SHP77 treated with DMSO at 0.1 percent for 48 hours (cell line): Measurements from ENCODE around the gene MST1R.
"Not testable (repeated sequence)": the region's sequence is repeated elsewhere in the genome, so short reads cannot be mapped to it uniquely, and the experiment has no call there.

Experiments
- DNase-seq: peaks from one replicate; lab custom pipeline; 2025; lab: John Stamatoyannopoulos, UW

MST1R gene

DNA sequence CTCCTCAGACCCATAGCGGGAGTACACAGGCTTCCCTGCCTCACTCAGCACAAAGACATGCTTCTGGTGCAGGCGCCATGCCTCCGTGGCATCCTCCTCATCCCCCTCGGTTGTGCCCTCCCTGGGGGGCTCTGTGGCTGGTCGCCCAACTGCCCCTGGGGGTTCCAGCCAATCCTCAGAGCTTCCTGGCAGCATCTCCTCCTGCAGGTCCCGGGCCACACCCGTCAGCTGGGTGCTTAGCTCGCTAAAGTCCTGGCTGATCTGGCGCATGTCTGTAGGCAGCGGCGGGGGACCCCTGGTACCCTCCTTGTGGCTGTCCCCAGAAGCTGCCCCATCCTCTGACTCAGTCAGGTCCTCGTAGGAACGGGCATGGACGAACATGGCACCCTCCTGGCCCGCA lies 7.9 kb upstream of the MST1R start:
- no peak for DNase-seq

DNA sequence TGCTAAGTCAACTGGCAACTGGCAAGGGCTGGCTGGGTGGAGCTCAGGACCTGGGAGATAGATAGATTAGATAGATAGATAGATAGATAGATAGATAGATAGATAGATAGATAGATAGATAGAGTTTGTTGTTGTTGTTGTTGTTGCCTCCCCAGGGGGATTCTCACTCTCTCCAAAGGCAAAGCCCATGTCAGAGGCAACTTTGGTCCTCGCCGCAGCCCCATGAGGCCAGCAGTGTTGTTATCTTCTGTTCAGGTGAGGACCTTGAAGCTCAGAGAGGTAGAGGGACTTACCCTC lies 7.4 kb upstream of the MST1R start:
- DNase-seq, result no peak

DNA sequence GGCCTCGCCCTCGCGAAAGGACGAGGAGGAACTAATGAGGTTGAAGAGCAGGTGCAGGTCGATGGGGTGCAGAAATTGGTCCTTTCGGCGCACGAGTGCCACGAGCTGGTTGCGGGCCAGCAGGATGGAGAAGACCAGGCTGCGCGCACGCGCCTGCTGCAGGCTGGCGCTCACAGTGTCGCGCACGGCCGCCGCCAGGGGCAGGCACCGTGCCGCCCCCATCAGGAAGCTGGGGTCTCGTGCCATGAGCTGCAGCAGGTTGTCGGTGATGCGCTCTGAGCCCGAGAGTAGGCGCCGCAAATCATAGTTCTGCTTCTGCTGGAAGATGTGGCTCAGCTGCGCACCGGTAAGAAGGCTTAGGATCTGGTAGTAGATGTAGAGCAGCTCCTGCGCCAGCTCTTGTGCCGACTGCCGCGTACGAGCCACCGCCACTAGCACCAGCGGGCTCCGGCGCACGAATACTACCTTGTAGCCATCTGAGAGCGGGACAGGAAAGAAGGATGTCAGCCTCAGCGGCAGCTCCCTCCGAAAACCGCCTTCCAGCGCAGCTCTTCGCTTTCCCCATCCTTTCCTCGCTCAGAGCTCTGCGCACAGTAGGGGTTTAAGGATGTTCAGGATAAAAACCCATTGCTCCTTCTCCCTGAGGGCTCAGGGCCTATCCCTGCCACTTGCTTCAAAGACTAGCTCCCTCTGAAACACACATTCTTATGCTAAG lies 6.9 kb upstream of the MST1R start:
- no peak for DNase-seq

DNA sequence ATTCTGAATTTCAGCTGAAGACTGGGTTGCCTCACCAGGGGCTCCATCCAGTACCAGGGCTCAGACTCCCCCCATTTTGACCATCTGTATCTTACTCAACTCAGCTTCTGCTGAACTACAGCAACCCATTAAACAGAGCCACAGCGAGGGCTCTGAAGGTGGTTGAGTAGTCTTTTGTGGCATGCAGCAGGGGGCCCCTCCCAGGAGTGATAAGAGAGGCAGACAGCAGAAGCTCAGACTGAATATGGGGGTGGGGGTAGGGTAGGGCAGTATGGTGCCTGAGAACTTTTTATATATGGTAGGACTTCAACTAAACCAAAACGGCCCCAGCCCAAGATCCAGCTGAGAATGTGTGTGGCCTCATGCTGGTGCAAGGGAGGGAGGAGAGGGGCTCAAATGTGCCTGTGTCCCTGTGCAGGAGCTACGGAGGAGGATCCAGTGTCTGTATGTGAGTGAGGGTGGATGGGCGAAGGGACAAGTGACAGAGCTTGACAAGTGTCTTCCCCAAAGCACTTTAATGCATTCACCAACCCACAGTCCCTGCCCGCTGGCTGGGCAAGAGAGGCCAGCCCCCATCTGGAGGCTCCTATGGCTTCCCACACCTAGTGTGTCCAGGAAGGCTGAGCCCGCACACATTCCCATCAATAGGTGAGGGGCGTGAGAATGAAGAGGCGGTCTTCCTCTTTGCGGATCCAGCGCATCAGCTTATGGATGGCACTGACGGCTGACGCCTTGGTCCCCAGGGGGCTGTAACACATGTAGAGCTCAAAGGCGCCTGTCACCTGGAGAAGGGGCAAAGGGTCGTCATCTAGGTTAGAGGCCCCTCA lies 4.9 kb upstream of the MST1R start:
- no peak for DNase-seq

DNA sequence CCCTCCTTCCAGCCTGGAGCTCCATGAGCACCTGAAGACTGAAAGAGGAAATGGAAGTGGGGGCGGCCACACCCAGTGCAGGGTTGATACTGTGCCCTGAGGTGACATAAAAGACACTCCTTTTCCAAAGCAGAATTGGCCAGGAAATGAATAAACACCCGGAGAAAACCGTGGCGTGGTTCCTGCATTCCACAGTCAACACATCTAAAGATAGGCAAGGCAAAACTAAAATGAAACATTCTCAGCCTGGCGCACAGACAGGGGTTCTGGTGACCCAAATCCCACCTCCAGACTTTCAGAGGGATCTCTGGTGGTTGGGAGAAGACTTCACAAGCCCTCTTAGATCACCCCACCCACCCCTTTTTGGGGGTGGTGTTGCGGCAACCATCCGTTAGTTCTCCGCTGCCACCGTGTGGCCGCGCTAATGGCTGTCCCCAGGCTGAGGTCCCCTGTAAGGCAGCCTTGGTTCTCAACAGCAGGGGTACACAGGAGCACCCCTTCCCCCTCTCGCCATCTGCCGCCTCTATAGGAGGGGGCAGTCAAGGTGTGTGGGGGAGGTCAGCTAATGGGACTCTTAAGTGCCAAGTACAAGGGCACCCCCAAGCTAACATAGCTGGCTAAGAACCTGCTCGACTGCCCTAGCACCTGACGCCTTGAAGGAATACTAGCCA lies 2.5 kb upstream of the MST1R start:
- DNase-seq, result no peak

DNA sequence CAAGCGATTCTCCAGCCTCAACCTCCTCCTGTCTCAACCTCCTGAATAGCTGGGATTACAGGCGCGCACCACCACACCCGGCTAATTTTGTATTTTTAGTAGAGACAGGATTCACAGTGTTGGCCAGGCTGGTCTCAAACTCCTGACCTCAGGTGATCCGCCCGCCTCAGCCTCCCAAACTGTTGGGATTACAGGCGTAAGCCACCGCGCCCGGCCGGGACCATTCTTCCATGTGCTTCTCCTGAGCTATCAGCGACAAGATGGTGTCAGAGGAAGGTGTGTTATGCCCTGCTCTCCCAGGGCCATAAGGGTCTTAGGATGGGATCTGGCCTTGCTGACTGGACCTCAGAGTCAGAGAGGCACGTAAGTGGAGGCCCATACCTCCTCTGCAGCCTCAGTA lies 775 bp upstream of the MST1R start:
- DNase-seq, result not testable (repeated sequence)

DNA sequence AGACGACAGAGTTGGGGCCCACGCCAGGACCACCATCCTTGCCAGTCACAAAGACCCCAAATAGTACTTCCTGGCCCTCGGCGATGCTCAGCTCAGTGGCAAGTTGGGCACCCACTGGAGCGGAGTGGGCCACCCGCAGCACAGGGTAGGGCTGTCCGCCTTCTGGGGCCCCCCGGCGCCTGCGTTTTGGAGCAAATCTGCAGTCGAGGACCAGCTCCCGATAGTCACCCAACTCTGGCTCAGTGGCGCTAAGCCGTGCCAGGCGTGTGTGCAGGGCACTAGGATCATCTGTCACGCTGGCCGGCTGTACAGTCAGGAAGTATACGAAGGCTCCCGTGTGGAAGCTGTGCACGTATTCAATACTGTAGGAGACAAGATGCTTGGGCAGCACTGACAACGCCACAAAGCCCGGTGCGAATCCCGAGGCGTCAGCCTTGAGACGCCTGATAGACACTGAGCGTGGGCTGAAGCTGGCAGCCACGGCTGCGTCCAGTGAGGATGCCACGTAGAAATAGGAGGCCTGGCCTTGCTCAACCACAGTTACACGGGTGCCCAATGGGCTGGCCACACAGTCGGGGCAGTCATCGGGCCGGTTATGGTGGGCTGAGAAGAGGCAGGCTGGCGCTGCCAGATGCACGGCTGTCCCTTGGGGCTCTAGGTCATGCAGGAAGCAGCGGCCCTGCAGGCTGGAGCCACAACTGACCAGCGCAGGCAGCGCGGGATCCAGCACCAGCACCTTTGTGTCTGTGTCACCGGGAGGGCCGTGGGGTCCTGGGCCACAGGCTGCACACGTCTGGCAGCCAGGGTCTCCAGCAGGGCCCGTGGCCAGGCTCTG lies 945 bp downstream of the MST1R start:
- no peak for DNase-seq

DNA sequence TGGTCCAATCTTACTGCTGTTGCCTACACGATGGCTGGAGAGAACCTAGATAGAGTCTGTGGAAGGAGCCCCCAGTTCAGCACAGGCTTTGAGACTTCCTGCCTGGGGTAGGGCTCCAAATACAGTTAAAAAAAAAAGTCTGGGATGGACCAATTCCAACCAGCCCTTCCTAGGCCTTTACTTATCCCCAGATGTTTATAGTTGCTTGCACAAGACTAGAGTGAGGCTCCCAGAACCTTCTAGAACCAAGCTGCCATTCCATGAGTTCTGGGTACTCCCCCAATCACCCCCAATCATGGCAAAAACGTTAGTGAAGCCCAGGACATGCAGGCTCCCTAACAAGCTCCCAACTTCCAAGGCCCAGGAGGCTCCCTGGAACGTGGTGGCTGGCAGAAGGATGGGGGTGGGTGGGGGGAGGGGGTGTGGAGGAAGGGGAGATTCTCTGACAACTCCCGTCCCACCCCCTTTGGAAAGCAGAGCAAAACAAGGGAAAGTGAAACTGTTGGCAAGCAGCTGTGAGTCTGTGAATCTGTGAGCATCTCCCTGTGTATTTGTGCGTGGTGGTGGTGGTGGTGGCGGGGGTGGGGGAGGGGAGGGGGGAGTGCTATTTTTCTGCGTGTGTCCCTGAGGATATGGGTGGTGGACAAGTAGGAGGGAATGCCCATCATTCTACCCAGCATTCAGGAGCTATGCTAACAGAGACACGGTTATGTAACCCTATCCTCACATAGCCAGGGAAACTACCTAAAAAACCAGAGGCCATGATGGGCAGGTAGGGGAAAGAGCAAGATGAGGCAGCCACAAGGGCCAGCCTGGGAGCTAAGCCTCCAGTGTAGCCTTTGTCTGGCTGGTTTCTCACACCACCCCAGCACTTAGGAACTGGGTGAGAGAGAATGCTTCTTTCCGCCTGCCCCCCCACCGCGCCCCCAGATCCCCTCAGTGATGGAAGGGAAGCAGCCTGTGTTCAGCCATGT lies 2.0 kb downstream of the MST1R start:
- DNase-seq, result no peak

DNA sequence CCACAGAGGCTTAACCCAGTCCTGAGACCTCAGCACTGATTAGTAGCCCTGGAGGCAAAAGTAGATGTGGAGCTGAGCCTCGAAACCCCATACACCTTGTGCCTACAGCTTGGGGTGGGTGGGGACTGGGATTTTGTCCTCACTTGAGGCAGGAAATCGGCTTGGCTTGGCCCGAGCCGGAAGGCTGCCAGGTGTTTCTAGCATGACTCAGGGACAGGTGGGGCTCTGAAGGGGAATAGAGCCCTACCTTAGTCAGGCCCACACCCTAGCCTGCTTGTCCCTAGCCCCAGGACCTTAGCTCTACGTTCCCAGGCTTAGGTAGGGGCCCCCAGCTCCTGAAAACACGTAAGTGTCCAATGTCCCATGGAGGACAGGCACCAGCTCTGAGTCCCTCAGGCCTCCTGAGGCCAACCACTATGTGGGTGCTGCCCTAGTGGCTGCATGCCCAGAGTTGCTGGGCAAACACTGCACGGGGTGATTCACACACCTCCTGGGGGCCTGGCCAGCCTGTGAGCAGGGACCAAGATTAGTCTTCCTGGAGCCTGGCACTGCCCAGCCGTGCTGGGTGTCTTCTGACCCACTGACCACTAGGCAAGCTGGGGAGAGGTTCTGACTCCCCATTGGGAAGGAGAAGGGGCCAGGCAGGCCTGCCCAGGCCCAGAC lies 3.1 kb downstream of the MST1R start:
- DNase-seq, result no peak

DNA sequence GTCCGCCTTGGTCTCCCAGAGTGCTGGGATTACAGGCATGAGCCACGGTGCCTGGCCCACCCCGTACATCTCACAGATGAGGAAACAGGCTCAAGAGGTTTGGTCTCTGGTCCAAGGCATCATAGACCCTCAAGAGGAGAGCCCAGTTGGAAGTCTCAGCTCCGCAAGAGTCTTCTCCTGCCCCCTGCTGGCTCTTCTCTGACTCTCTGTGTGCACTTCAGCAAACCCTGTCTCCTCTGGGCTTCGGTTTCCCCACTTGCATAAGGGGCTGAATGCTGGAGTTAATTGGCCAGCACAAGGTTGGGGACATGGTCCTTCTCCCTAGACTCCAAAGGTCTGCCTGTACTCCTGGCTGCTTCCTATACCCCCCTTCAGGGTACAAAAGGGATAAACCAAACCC lies 3.9 kb downstream of the MST1R start:
- DNase-seq, result no peak

DNA sequence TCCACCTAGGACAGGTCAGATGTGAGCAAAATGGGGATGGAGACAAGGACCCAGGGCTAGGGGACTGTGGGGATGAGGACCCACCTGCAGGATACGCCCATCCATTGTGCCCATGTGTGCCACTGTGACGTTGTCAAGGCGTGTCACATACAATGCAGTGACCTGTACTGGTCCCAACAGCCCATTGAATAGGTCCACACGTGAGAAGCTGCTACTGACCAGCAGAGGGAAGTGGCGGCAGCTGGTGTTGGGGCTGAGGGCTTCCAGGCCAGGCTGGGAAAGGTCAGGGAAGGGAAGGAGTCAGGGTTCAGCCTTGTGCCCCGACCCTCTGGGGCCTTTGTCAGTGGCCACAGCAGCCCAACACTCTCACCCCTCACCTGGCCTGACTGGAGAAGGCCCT lies 4.7 kb downstream of the MST1R start:
- no peak for DNase-seq

DNA sequence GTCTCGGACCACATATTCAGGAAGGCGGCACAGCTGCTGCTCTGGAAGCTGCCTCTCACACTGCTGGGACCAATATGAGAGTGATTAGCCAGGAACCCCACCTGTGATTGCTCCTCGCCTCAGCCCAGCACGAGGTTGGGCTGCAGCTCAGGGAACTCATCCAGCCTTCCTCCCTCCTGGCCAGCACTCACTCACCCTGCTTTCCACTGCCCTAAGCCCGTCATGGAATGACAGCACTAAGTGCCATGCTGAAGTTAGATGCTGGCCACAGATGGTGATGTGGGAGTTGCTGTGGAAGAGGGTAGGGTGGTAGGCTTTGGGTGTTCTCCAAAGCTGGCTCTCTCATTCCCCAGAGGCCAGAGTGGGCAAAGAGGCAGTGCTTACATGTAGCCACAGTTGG lies 7.3 kb downstream of the MST1R start:
- no peak for DNase-seq

DNA sequence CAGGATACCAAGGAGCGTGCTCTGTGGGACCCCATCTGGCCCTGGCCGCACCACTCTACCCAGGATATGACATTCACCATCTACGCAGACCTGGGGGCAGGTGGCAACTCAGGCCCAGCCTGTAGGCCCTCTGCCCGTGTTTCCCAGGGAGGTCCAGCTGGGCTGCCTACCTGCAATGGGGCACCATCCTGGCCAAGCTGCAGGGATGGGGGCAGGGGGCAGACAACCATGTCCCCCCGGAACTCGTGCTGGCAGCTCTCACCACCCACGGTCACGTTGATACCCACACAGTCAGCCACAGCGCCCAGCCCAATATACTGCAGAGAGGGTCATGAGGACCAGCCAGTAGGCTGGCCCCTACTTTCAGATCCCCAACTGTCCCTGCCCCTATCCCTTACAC lies 7.9 kb downstream of the MST1R start:
- no peak for DNase-seq

DNA sequence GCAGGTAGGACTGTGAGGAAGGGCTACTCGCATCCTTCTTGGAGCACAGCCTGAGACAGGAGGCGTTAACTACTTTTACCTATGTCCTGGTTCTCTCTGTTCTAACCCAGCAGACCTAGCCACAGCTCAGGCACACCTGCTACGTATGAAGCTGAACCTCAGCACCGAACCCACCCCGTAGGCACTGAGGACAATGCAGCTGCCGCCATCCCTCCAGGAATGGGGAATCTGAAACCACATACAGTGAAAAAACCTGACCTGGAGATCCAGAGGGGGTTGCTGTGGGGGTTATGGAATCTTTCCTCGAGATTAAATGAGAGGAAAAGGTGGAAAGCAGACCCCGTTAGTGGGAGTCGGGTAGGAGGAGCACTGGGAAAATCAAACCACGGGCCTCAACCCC lies 14.4 kb downstream of the MST1R start:
- DNase-seq, result no peak

DNA sequence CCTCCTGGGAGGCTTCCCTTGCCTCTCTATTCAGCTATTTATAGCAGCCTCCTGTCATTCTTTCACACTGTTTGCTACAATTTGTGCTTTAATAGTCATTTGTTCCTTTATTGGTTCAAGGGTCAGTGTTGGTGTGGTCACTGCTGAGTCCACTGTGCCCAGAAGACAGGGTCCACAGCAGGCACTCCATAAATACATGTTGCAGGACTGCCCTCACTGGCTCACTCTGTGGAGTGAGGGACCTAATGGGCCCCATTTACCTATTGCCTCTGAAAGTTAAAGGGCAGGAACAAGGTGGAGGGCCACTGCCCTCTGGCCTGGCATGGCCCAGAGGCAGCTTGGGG lies 16.8 kb downstream of the MST1R start:
- no peak for DNase-seq

DNA sequence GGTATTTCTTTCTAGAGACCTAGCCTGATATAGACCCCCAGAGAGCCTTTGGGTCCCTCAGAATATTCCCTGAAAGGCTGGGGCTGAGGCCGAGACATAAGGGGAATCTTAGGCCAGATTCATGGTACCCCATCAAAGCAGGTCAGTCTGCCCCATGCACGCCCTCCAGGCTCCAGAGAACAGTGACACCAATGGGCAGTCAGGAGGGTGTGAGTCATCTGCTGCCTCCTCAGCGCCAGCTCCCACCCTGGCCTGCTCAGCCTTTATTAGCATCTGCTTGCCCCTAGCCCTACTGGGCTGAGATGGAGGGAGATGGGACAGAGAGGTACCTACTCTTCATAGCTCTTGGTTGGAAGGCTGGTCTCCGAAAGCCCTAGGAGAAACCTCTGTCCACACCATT lies 19.7 kb downstream of the MST1R start:
- no peak for DNase-seq

DNA sequence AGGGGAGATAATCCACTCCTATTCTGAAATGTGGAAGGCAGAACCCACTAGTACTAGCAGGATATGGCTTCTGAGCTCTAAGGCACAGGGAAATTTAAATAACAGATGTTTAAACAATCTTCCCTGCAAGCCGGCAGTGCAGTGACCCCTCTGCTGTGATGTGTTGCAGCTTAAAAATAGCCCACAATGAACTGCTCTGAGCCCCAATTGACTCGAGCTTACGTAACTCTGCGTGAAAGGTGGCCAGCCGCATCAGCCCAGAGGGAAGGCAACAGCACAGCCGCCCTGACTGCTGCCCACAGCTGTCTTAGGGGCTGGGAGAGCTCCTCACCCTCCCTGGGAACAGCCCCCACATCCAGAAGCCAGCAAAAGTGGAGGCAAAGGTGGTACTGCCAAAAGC lies 21.5 kb downstream of the MST1R start:
- no peak for DNase-seq

DNA sequence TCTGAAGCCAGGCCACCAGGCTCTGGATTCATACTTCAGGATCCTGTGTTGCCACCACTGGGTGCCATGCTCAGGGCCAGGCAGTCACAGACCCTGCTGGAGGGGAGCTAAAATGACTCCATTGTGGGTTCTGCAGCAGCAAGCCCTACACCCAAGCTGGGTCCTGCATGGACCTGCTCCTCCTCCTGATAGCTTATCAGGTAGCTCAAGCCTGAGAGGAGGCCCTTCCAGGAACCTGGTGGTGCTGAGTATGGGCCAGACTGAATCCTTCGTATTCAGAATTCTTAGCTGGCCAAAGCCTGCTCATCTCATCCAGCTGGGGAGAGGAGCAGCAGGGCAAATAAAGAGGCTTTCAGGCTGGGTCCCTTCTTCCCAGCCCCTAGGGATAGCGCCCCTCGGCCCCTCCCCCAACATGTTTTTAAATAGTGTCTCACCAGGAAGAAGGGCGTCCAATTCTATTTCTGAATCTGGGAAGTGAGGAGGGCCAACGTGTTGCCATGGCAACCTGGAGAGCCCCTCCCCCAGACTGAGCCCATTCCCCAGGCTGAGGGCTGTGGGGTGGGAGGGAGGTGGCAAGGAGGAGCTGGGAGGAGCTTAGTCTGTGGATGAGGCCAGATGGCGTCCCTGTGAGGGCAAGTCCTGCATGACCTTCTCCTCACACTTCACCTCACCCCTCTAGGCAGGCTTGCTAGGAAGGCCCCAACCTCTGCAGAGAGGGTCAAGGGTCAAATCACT lies 22.9 kb downstream of the MST1R start:
- DNase-seq, result no peak

DNA sequence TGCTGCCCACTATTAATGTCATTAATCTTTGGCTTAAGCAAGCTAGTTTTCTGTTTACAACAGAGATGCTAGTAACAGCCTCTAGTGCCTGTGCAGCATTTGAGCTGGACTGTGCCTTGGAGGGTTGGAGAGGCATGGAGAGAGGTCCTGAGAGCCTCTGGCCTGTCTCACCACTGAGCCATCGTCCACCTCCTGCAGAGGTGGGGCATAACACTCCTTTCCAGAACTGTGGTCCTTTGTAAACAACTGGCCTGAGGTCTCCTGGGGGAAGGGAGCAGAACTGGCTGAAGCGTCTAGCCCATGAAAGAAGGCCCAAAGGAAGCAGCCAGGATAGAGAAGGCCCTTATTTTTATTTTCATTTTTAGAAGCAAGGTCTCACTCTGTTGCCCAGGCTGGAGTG lies 24.0 kb downstream of the MST1R start:
- no peak for DNase-seq

DNA sequence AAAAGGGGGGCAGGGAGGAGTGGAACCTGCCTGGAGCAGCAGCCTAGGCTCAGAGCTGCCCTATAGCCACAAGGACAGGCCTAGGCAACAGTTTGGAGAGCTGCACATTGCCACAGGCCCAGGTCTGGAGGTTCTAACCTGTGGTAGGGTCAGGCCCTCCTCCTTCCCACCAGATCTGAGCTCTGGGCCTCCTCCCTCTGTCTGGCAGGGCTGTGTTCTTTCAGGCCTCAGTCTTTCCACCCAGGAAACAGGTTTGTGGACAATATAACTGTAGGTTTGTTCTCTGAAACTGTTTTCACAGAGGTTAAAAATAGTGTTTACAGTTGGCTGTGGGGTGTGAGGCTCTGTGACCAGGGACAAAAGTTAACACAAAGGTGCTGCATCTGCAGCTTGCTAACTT lies 25.0 kb downstream of the MST1R start:
- no peak for DNase-seq
